ENCODE data around the gene SERPING1.

- TF ChIP-seq EZH2 (optimal IDR thresholded peaks at IDR 0.05; ENCODE audit: low read depth, low read length) (no peak), CTCF (IDR thresholded peaks at IDR 0.05; ENCODE audit: low read length) (no peak), EZH2phosphoT487 (IDR thresholded peaks at IDR 0.05; ENCODE audit: low read length) (no peak)
Observed at GRCh38 chr11:57596266-57596885, 1.1 kb upstream of the SERPING1 start.

Measured in MM.1S (cell line).